Neural progenitor cell (in vitro differentiated cells): ENCODE data around the gene ZIC4.

Source experiments
- CTCF ChIP-seq: fragments of 200-600 bp; sonication (generic); IDR thresholded peaks from 2 replicates; pipeline ENCODE4 v1.5.1; 2017; ENCODE audit warnings: antibody characterized with exemption, mild to moderate bottlenecking
- EZH2 ChIP-seq: fragments of 200-600 bp; sonication (generic); IDR thresholded peaks from 2 replicates; pipeline ENCODE4 v1.6.1; 2017; ENCODE audit warnings: antibody characterized with exemption, mild to moderate bottlenecking, moderate library complexity
- EZH2phosphoT487 ChIP-seq: fragments of 200-600 bp; sonication (generic); IDR thresholded peaks from 2 replicates; pipeline ENCODE4 v1.6.1; 2017; ENCODE audit warnings: antibody characterized with exemption

DNA sequence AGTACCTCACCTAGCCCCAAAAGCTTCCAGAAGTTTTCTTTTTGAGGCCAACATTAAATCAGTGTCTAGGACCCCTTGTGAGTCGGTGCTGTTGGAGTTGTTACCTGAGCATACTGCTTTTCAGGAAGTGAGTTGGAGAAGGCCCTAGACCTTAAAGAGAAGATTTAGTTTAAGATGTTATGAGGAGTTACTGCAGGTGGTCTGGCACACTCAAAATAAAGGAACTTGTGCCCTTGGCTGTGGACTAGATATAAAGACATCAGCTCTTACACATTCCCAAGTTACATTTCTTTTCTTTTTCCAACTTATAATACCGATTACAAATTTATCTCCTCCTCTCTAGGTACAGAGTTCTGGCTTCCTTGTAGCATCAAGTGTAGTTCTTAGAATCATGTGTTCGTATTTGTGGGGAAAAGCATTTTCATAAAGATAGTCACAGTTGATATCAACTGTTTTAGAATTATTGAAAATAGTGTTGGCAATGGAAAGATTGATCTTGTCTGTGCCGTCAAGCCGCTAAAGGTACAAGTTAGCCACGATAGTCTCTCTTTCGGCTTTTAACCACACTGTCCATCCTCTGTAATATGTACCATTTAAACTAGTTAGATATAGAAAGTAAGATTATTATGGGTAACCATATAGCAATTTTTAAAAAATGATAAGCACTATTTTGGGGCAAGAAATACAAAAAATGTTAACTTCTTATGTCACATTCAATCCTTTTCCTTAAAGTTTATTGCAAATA is 11.4 kb upstream of the ZIC4 start:
- TF ChIP-seq CTCF: no peak
- TF ChIP-seq EZH2phosphoT487: no peak
- TF ChIP-seq EZH2: peak; percentile 58
